Naive B cell (primary cell): ENCODE data around the gene ADH4. TPM values are rescaled to one million over a fixed set of nuclear protein-coding genes. Genes with fewer than 3 reads are reported as not detected.
A peak's percentile ranks its signal among the peaks of the same experiment; 100 is the strongest.
"Not testable (repeated sequence)": the region's sequence is repeated elsewhere in the genome, so short reads cannot be mapped to it uniquely, and the experiment has no call there.

Experiments
- ATAC-seq, 2 donors: fragments of 150-1000 bp; cut with Tn5 transposase; 2 replicates each; pipeline ENCODE4 v1.10.0; 2021; ENCODE audit warnings: low read depth in 2 of 2, mild to moderate bottlenecking in 2 of 2, moderate library complexity in 2 of 2
- DNase-seq: peaks from one replicate; pipeline ENCODE4 v3.0.0; 2022
- H3K27ac Mint-ChIP-seq, 6 donors: one replicate each; pipeline ENCODE4 v1.8.0; 2020 to 2022; ENCODE audit warnings: mild to moderate bottlenecking in 6 of 6, mixed read lengths in 6 of 6, moderate library complexity in 5 of 6, inconsistent platforms in 2 of 6
- H3K27me3 Mint-ChIP-seq, 3 donors: one replicate each; pipeline ENCODE4 v1.8.0; 2021 to 2022; ENCODE audit warnings: mixed read lengths in 3 of 3, mild to moderate bottlenecking in 1 of 3
- H3K36me3 Mint-ChIP-seq, 2 donors: one replicate each; pipeline ENCODE4 v1.8.0; 2020 to 2022; ENCODE audit warnings: mixed read lengths in 2 of 2, inconsistent platforms in 1 of 2, mild to moderate bottlenecking in 1 of 2
- H3K4me1 Mint-ChIP-seq, 3 donors: one replicate each; pipeline ENCODE4 v1.8.0; 2020 to 2022; ENCODE audit warnings: mixed read lengths in 3 of 3, inconsistent platforms in 1 of 3, mild to moderate bottlenecking in 1 of 3, moderate library complexity in 1 of 3
- H3K4me3 Mint-ChIP-seq, 8 donors: one replicate each; pipeline ENCODE4 v1.8.0; 2020 to 2022; ENCODE audit warnings: mild to moderate bottlenecking in 8 of 8, mixed read lengths in 8 of 8, moderate library complexity in 8 of 8, inconsistent platforms in 2 of 8
- H3K9me3 Mint-ChIP-seq, 7 donors: one replicate each; pipeline ENCODE4 v1.8.0; 2020 to 2022; ENCODE audit warnings: mixed read lengths in 7 of 7, mild to moderate bottlenecking in 5 of 7, inconsistent platforms in 2 of 7, moderate library complexity in 1 of 7
- polyA plus RNA-seq, 6 donors: library from polyadenylated mRNA; unstranded; fragments of 300-500 nt; fragmentation: Illumina TruSeq; gene quantifications; one replicate each; pipeline ENCODE4 v1.2.3, GENCODE V29; 2021; ENCODE audit warnings: low read depth in 6 of 6

ADH4 gene
- polyA plus RNA-seq, 6 donors from 2014 or later = not detected

- H3K36me3 Mint-ChIP-seq = peaks cover 6% of the 10 kb centered on the region in 2 donors
- peak within 1 kb of the TSS; percentile 92 to 99 (median 98) for H3K4me3 Mint-ChIP-seq
- H3K4me1 Mint-ChIP-seq = peaks cover 38 to 46% (median 45%) of the 10 kb centered on the region in 3 donors
- H3K27ac Mint-ChIP-seq = peak within 1 kb of the TSS; percentile 90 to 99 (median 97)
- ATAC-seq (peak; percentile 94), DNase-seq (peak; percentile 81)
- H3K27me3 Mint-ChIP-seq = no peaks in the 10 kb centered on the region
- peaks cover 0 to 2% (median 0%) of the 10 kb centered on the region in 7 donors for H3K9me3 Mint-ChIP-seq
Measured at GRCh38 chr4:99088481-99089365, 55.4 kb downstream of the ADH4 start, which contains the start of gene ADH5. Gene ADH5 (minus strand): TSS chr4:99088788. CDS start chr4:99088700, 88 bp downstream.

GRCh38 chr4:99088023-99088449 lies 56.1 kb downstream of the ADH4 start:
- Mint-ChIP-seq H3K27me3 (no peaks in the 10 kb centered on the region), H3K27ac (peak overlapping the region; percentile 84 to 99 (median 97)), H3K4me3 (peak overlapping the region; percentile 92 to 99 (median 98)), H3K9me3 (peaks cover 0 to 2% (median 0%) of the 10 kb centered on the region in 7 donors), H3K4me1 (peaks cover 38 to 46% (median 45%) of the 10 kb centered on the region in 3 donors), H3K36me3 (peaks cover 6 to 8% of the 10 kb centered on the region in 2 donors)
- DNase-seq (no peak), ATAC-seq (peak; percentile 6 to 9)

DNA sequence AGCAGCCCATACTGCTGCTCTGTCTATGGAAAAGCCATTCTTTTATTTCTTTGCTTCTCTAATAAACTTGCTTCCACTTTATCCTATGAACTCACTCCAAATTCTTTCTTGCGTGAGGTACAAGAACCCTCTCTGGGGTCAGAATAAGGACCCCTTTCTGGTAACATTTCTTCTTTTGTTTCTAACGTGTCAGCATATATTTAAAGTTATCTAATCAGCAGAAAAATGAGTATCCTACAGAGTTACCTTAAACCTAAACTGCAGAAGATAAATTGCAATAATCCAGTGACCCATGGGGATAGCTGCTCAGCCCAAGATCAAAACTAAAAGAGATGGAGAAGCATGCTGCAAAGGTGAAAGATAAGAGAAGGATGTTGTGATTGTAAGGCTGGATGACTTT lies 59.5 kb downstream of the ADH4 start:
- Mint-ChIP-seq H3K27me3 (no peaks in the 10 kb centered on the region), H3K36me3 (peaks cover 14 to 21% of the 10 kb centered on the region in 2 donors), H3K4me1 (peaks cover 29 to 39% (median 39%) of the 10 kb centered on the region in 3 donors), H3K27ac (peak overlapping the region in 1 of 6 donors; percentile 76), H3K4me3 (peak overlapping the region in 1 of 8 donors; percentile 31), H3K9me3 (no peaks in the 10 kb centered on the region)
- ATAC-seq (no peak), DNase-seq (no peak)

- DNase-seq = no peak
- H3K9me3 Mint-ChIP-seq = no peaks in the 10 kb centered on the region
- H3K4me3 Mint-ChIP-seq = no peak overlapping the region
- no peak for ATAC-seq
- H3K36me3 Mint-ChIP-seq = peaks cover 7 to 30% of the 10 kb centered on the region in 2 donors
- H3K27ac Mint-ChIP-seq = no peak overlapping the region
- no peaks in the 10 kb centered on the region for H3K27me3 Mint-ChIP-seq
- peaks cover 18 to 22% (median 18%) of the 10 kb centered on the region in 3 donors for H3K4me1 Mint-ChIP-seq
Measured at GRCh38 chr4:99082192-99082591, 61.9 kb downstream of the ADH4 start.

DNA sequence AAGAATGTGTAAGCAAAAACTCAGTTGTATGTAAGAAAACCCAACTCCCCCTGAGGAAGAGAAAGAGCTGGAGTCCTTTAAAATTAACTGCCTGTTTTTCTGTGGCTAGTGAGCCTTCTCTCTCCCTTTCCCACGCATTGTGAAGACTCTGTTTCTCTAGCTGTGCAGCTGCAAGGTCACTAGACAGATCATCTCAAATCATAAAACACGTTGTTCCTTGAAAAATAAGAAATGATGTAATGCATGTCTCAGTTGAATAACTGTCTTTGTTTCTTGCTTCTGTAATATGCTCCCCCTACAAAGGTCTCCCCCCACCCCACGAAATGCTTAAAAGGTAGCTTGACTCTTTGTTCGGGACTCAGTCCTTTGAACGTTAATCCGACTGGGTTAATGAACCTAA lies 63.2 kb downstream of the ADH4 start:
- not testable (repeated sequence) for H3K9me3 Mint-ChIP-seq, ATAC-seq, H3K27me3 Mint-ChIP-seq, DNase-seq, H3K4me3 Mint-ChIP-seq, H3K27ac Mint-ChIP-seq
- H3K36me3 Mint-ChIP-seq = peaks cover 7 to 35% of the 10 kb centered on the region in 2 donors
- H3K4me1 Mint-ChIP-seq = peaks cover 8 to 14% (median 11%) of the 10 kb centered on the region in 3 donors

- DNase-seq = no peak
- no peak for ATAC-seq
- peaks cover 7 to 35% of the 10 kb centered on the region in 2 donors for H3K36me3 Mint-ChIP-seq
- H3K27me3 Mint-ChIP-seq = no peaks in the 10 kb centered on the region
- H3K9me3 Mint-ChIP-seq = no peaks in the 10 kb centered on the region
- H3K4me3 Mint-ChIP-seq = no peak overlapping the region
- peak overlapping the region in 1 of 6 donors; percentile 34 for H3K27ac Mint-ChIP-seq
- peaks cover 0 to 9% (median 5%) of the 10 kb centered on the region in 3 donors for H3K4me1 Mint-ChIP-seq
Measured at GRCh38 chr4:99079625-99080295, 64.3 kb downstream of the ADH4 start.

- H3K9me3 Mint-ChIP-seq = no peaks in the 10 kb centered on the region
- H3K36me3 Mint-ChIP-seq = peaks cover 7 to 31% of the 10 kb centered on the region in 2 donors
- DNase-seq = no peak
- H3K4me1 Mint-ChIP-seq = peaks cover 0 to 6% (median 5%) of the 10 kb centered on the region in 3 donors
- no peak overlapping the region for H3K4me3 Mint-ChIP-seq
- no peak for ATAC-seq
- peak overlapping the region in 2 of 6 donors; percentile 57 to 80 for H3K27ac Mint-ChIP-seq
- no peaks in the 10 kb centered on the region for H3K27me3 Mint-ChIP-seq
Measured at GRCh38 chr4:99078931-99079624, 65.0 kb downstream of the ADH4 start.

GRCh38 chr4:99078336-99078735 lies 65.8 kb downstream of the ADH4 start:
- no peaks in the 10 kb centered on the region for H3K27me3 Mint-ChIP-seq
- peak overlapping the region in 1 of 8 donors; percentile 52 for H3K4me3 Mint-ChIP-seq
- peak overlapping the region in 3 of 6 donors; percentile 7 to 39 (median 37) for H3K27ac Mint-ChIP-seq
- ATAC-seq (no peak), DNase-seq (no peak)
- peaks cover 1 to 6% (median 5%) of the 10 kb centered on the region in 3 donors for H3K4me1 Mint-ChIP-seq
- peaks cover 7 to 33% of the 10 kb centered on the region in 2 donors for H3K36me3 Mint-ChIP-seq
- no peaks in the 10 kb centered on the region for H3K9me3 Mint-ChIP-seq

DNA sequence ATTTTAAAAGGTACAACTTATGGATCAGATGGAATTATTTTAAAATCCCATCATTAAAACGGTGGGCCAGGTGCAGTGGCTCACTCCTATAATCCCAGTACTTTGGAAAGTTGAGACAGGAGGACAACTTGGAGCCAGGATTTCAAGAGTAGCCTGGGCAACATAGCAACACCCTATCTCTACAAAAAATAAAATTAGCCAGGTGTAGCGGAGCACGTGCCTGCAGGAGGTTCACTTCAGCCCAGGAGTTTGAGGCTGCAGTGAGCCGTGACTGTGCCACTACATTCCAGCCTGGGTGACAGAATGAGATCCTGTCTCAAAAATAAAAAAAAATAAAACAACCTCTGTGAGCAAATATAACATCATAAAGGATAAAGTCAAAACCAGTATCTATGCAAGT lies 66.9 kb downstream of the ADH4 start:
- H3K4me1 Mint-ChIP-seq = peaks cover 1 to 6% (median 5%) of the 10 kb centered on the region in 3 donors
- H3K4me3 Mint-ChIP-seq = no peak overlapping the region
- no peaks in the 10 kb centered on the region for H3K9me3 Mint-ChIP-seq
- DNase-seq (no peak), ATAC-seq (no peak)
- H3K27me3 Mint-ChIP-seq = no peaks in the 10 kb centered on the region
- H3K27ac Mint-ChIP-seq = no peak overlapping the region
- H3K36me3 Mint-ChIP-seq = peaks cover 7 to 40% of the 10 kb centered on the region in 2 donors

DNA sequence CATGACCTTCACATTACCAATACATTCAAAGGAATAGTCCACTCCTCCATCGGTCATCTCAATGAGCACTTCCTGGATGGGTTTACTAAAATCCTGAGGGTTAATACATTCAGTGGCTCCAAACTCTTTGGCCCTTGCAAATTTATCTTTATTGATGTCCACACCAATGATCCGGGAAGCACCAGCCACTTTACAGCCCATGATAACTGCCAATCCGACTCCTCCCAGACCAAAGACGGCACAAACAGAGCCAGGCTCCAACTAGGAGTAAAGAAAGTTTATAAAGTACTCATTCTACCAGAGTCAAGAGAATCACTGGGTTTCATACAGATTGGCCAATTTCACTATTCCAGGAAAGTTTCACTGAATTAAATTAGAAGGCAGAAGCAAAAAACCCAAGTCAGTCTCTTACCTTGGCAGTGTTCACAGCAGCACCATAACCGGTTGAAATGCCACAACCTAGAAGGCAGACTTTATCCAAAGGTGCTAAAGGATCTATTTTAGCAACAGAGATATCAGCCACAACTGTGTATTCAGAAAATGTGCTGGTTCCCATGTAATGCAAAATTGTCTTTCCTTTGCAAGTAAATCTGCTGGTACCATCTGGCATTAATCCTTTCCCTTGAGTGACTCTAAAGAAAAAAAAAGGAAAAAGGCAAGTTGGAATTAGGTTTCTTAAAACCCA lies 67.7 kb downstream of the ADH4 start:
- Mint-ChIP-seq H3K27me3 (no peaks in the 10 kb centered on the region), H3K4me1 (peaks cover 1 to 6% (median 5%) of the 10 kb centered on the region in 3 donors), H3K9me3 (no peaks in the 10 kb centered on the region), H3K36me3 (peaks cover 7 to 41% of the 10 kb centered on the region in 2 donors), H3K27ac (peak overlapping the region in 1 of 6 donors; percentile 43), H3K4me3 (no peak overlapping the region)
- DNase-seq (no peak), ATAC-seq (no peak)

DNA sequence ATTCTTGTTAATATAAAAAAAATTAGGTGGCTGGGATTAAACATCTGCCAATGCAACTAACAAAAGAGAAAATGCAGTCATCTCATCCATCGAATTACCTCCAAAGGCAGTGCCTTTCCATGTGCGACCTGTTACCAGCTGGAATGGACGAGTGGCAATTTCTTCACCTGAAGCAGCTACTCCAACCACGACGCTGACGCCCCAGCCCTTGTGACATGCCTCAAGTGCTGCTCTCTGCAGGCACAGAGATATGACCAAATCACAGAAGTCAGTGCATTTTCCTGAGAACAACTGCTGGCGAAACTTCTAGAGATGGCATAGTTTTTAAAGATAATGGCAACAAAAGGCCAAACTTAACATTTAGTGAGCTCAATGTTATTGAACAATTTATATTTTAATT lies 69.3 kb downstream of the ADH4 start:
- Mint-ChIP-seq H3K27ac (no peak overlapping the region), H3K4me3 (no peak overlapping the region), H3K27me3 (no peaks in the 10 kb centered on the region), H3K4me1 (peaks cover 1 to 3% (median 1%) of the 10 kb centered on the region in 3 donors), H3K9me3 (no peaks in the 10 kb centered on the region), H3K36me3 (peaks cover 0 to 30% of the 10 kb centered on the region in 2 donors)
- ATAC-seq (no peak), DNase-seq (no peak)
